Ascending aorta (tissue), 2 donors: ENCODE measurements around the gene ACTL8. TPM values are rescaled to one million over a fixed set of nuclear protein-coding genes. Genes with fewer than 3 reads are reported as not detected.

Source experiments
- DNase-seq, 2 donors: peaks; one replicate each; pipeline ENCODE4 v3.0.0-alpha.2; 2019; ENCODE audit warnings: low spot score in 2 of 2
- H3K27ac ChIP-seq, 2 donors: fragments of 200-600 bp; sonication (generic); one replicate each; pipeline ENCODE4 v1.5.1; 2016 to 2017; ENCODE audit warnings: mild to moderate bottlenecking in 1 of 2
- H3K27me3 ChIP-seq: fragments of 200-600 bp; sonication (generic); one replicate; pipeline ENCODE4 v1.5.1; 2017
- H3K36me3 ChIP-seq, 2 donors: fragments of 200-600 bp; sonication (generic); one replicate each; pipeline ENCODE4 v1.5.1; 2016
- H3K4me1 ChIP-seq, 2 donors: fragments of 200-600 bp; sonication (generic); one replicate each; pipeline ENCODE4 v1.5.1; 2016 to 2017; ENCODE audit warnings: mild to moderate bottlenecking in 1 of 2
- H3K4me3 ChIP-seq, 2 donors: fragments of 200-600 bp; sonication (generic); one replicate each; pipeline ENCODE4 v1.5.1; 2016 to 2017; ENCODE audit warnings: mild to moderate bottlenecking in 1 of 2
- H3K9me3 ChIP-seq, 2 donors: fragments of 200-600 bp; sonication (generic); one replicate each; pipeline ENCODE4 v1.5.1; 2016
- intact Hi-C: fragments of 100-400 bp; cut with DNase I; formaldehyde crosslinking; loops from one replicate; pipeline ENCODE4 v1.15.1; 2023
- total RNA-seq: library from RNA; depleted of rRNA; stranded (reverse); fragments of >200 nt; gene quantifications from one replicate; pipeline ENCODE4 v1.1.0, GENCODE V29; 2016
- TF ChIP-seq, protein P1 (sequence below), 3 experiments: fragments of 200-600 bp in 2 of 3; fragments of 450-650 bp in 1 of 3; sonication (generic) in 2 of 3; IDR thresholded peaks; one replicate each; pipeline ENCODE4 v1.5.1; 2016 to 2019; ENCODE audit warnings: antibody characterized with exemption in 3 of 3, mild to moderate bottlenecking in 1 of 3, moderate library complexity in 1 of 3

Gene ACTL8
- total RNA-seq, 1 donor from 2014 or later: not detected

DNA sequence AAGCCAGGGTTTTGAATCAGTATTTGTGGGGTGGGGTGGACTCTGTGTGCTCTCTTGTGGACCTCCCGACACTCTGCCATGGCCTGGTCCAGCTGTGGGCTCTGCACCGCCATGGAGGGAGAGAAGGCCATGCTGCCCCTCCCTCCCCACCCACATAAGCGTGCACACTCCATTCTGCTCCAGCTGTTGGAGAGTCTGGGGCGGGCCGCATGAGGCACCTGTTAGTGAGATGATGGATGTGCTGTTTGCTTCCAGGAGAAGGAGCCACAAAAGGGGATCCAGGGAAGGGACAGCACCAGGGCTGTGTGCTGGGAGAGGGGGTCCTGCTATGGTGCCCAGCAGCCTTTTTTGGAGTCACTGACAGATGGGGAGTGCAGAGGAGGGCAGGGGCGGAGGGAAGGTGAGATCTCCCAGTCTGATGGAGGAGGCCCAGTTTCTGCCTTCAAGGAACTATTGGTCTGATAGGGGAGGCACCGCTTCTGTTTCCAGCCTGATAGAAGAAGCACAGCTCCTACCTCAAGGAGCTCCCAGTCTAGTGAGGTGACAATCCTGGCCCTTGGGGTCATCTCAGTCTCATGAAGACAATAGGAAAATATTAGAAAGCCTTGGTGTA lies 101.5 kb downstream of the ACTL8 start:
- H3K27ac ChIP-seq: no peak overlapping the region
- H3K4me1 ChIP-seq: no peaks in the 10 kb centered on the region
- DNase-seq: no peak
- intact Hi-C loops: no loop called here
- H3K36me3 ChIP-seq: no peaks in the 10 kb centered on the region
- H3K9me3 ChIP-seq: no peaks in the 10 kb centered on the region
- no peak overlapping the region for H3K4me3 ChIP-seq
- H3K27me3 ChIP-seq: no peaks in the 10 kb centered on the region
- TF ChIP-seq, protein P1, sequence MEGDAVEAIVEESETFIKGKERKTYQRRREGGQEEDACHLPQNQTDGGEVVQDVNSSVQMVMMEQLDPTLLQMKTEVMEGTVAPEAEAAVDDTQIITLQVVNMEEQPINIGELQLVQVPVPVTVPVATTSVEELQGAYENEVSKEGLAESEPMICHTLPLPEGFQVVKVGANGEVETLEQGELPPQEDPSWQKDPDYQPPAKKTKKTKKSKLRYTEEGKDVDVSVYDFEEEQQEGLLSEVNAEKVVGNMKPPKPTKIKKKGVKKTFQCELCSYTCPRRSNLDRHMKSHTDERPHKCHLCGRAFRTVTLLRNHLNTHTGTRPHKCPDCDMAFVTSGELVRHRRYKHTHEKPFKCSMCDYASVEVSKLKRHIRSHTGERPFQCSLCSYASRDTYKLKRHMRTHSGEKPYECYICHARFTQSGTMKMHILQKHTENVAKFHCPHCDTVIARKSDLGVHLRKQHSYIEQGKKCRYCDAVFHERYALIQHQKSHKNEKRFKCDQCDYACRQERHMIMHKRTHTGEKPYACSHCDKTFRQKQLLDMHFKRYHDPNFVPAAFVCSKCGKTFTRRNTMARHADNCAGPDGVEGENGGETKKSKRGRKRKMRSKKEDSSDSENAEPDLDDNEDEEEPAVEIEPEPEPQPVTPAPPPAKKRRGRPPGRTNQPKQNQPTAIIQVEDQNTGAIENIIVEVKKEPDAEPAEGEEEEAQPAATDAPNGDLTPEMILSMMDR (IDR thresholded peaks at IDR 0.05): no peak

DNA sequence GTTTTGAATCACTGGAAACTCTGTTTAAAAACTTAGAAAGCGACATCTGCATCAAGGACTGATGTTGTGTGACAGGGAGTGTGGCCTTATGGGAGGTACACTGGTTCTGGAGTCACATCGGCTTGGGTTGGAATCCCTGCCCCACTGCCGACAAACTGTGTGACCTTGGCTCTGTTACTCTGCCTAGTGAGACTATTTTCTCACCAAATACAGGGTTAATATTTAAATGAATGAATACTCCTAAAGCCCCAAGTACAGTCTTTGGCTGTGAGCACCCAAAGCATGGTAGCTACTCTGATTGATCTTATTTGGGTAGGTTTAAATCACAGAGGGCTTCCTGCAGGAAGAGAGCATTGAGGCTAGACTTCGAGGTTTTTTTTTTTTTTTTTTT lies 102.0 kb downstream of the ACTL8 start:
- intact Hi-C loops: no loop called here
- no peak for DNase-seq
- no peaks in the 10 kb centered on the region for H3K27me3 ChIP-seq

DNA sequence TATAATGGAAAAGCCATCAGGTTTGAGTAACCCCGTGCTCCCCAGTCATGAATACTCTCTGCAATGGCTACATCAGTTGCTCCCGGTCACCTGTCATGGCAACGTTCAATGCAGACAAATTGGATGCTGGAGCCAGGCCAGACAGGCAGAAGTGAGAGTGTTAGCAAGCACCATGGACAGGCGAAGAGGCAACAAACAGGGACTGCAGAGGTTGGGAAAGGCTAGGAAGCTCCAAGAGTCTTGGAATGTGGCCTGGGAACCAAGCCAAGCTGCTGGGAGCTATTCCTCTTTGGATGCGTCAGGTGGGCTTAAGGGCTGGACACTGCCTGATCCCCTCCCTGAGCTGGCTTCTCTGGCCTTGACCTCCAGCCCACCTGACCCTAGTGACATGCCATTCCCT lies 102.9 kb downstream of the ACTL8 start:
- no peaks in the 10 kb centered on the region for H3K27me3 ChIP-seq
- DNase-seq: no peak
- intact Hi-C loops: no loop called here
- H3K9me3 ChIP-seq: no peaks in the 10 kb centered on the region
- no peak overlapping the region for H3K27ac ChIP-seq
- H3K36me3 ChIP-seq: no peaks in the 10 kb centered on the region
- TF ChIP-seq, protein P1 (IDR thresholded peaks at IDR 0.05): no peak
- no peak overlapping the region for H3K4me3 ChIP-seq
- no peaks in the 10 kb centered on the region for H3K4me1 ChIP-seq

More for the DNA sequence above, 102.0 kb downstream of the ACTL8 start:
- no peaks in the 10 kb centered on the region for H3K4me1 ChIP-seq
- H3K4me3 ChIP-seq: no peak overlapping the region
- TF ChIP-seq, protein P1 (IDR thresholded peaks at IDR 0.05): no peak
- H3K9me3 ChIP-seq: no peaks in the 10 kb centered on the region
- H3K27ac ChIP-seq: no peak overlapping the region
- H3K36me3 ChIP-seq: no peaks in the 10 kb centered on the region

DNA sequence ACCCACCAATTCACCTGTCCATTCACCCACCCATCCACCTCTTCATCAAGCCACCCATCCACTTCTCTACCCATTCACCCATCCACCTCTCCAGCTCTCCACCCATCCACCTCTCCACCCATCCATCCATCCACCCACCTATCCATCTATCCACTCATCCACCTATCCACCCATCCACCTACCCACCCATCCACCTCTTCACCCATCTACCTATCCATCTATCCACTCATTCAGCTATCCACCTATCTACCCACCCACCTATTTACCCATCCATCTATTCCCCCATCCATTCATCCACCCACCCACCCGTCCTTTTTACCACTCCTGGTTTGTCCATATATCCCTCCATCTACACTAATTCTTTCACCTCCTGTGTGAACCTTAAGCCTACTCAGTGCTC lies 105.7 kb downstream of the ACTL8 start:
- no peaks in the 10 kb centered on the region for H3K4me1 ChIP-seq
- TF ChIP-seq, protein P1 (IDR thresholded peaks at IDR 0.05): no peak
- intact Hi-C loops: no loop called here
- no peaks in the 10 kb centered on the region for H3K9me3 ChIP-seq
- H3K4me3 ChIP-seq: no peak overlapping the region
- H3K36me3 ChIP-seq: no peaks in the 10 kb centered on the region
- no peak for DNase-seq
- H3K27ac ChIP-seq: no peak overlapping the region
- no peaks in the 10 kb centered on the region for H3K27me3 ChIP-seq

DNA sequence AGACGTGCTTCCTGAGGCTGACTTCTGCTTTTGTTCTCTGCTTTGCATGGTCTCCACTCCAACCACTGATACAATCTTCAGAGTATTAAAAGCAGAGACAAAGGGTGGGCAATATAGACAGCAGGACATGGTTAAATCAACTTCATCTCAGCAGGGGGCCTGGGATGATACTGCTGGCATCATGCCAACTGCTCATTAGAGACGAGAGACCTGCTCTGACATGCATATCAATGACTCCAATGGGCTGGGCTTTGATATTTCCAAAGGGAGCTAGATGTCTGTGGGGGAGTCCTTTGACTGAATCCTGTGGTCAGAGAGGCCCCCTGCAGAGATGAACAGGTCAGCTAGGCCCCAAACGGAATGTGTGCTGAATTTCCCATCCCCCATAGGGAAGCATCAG lies 106.6 kb downstream of the ACTL8 start:
- Histone ChIP-seq H3K4me3 (no peak overlapping the region), H3K9me3 (no peaks in the 10 kb centered on the region), H3K36me3 (no peaks in the 10 kb centered on the region), H3K4me1 (no peaks in the 10 kb centered on the region), H3K27ac (no peak overlapping the region), H3K27me3 (no peaks in the 10 kb centered on the region)
- DNase-seq: no peak
- TF ChIP-seq, protein P1 (IDR thresholded peaks at IDR 0.05): no peak
- intact Hi-C loops: no loop called here

DNA sequence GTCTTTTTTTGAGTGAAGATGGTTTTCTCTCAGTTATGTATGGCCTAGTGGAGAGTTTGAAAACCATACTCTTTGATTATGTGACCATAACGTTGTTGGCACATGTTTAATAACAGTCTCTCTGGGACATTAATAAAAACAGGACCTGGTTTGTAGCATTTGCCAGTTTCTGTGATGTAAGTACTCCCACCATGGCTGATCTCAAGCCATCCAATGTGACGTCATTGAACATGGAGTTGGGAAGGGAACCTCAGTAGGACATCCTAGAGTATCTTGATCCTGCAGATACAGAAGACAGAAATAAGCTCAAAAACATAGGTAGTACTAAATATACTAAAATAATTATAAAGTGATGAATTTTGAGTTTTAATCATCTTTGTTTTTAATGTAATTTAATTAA lies 107.0 kb downstream of the ACTL8 start:
- Histone ChIP-seq H3K9me3 (no peaks in the 10 kb centered on the region), H3K36me3 (no peaks in the 10 kb centered on the region), H3K27ac (no peak overlapping the region), H3K4me3 (no peak overlapping the region), H3K27me3 (no peaks in the 10 kb centered on the region), H3K4me1 (no peaks in the 10 kb centered on the region)
- TF ChIP-seq, protein P1 (IDR thresholded peaks at IDR 0.05): no peak
- intact Hi-C loops: no loop called here
- DNase-seq: no peak
